K562 (cell line): ENCODE data around the gene MCFD2. TPM values are rescaled to one million over a fixed set of nuclear protein-coding genes. Genes with fewer than 3 reads are reported as not detected.

Source experiments
- CHCHD3 ChIP-seq: fragments of 250-450 bp; sonication (Bioruptor Pico); IDR thresholded peaks from 2 replicates; pipeline ENCODE4 v2.1.2; 2022; ENCODE audit warnings: mild to moderate bottlenecking
- CHD2 ChIP-seq: IDR thresholded peaks from 2 replicates; pipeline ENCODE4 v1.6.1; 2011; ENCODE audit warnings: low read depth, low read length
- HNRNPLL ChIP-seq: fragments of 200-400 bp; formaldehyde crosslinking; IDR thresholded peaks from 2 replicates; pipeline ENCODE4 v1.6.1; 2017; ENCODE audit warnings: low read length, low read depth, mild to moderate bottlenecking; ENCODE audit not compliant: poor library complexity, severe bottlenecking
- HOXB6 ChIP-seq: fragments of 250-450 bp; sonication (Bioruptor Pico); IDR thresholded peaks from 2 replicates; pipeline ENCODE4 v1.5.1; 2022; ENCODE audit warnings: mild to moderate bottlenecking, borderline replicate concordance
- NUFIP1 ChIP-seq: fragments of 450-650 bp; IDR thresholded peaks from 2 replicates; pipeline ENCODE4 v1.6.1; 2018; ENCODE audit not compliant: partially characterized antibody
- RBM15 ChIP-seq: fragments of 200-400 bp; formaldehyde crosslinking; IDR thresholded peaks from 2 replicates; pipeline ENCODE4 v1.6.1; 2018; ENCODE audit warnings: mild to moderate bottlenecking, low read length, moderate library complexity; ENCODE audit not compliant: insufficient read depth
- REST ChIP-seq, 2 experiments: fragments of 450-650 bp; formaldehyde crosslinking in 1 of 2; IDR thresholded peaks; 2 replicates each; pipeline versions ENCODE4 v1.4.0 to v1.6.1; 2014 to 2020; ENCODE audit warnings: mild to moderate bottlenecking in 2 of 2, borderline replicate concordance in 1 of 2, low read depth in 1 of 2
- ZBTB40 ChIP-seq, 2 experiments: fragments of 450-650 bp in 1 of 2; sonication (generic) in 1 of 2; formaldehyde crosslinking in 1 of 2; IDR thresholded peaks; 2 replicates each; pipeline versions ENCODE4 v1.7.1 to v1.9.0; 2016 to 2022; ENCODE audit warnings: inconsistent platforms in 1 of 2, mild to moderate bottlenecking in 1 of 2, missing genetic modification reagents in 1 of 2
- ZNF165 ChIP-seq: fragments of 250-450 bp; sonication (Bioruptor Pico); IDR thresholded peaks from 2 replicates; pipeline ENCODE4 v1.4.0; 2020; ENCODE audit warnings: borderline replicate concordance
- ZNF384 ChIP-seq: IDR thresholded peaks from 2 replicates; pipeline ENCODE4 v1.6.1; 2012; ENCODE audit warnings: low read depth, low read length, improper control_type of control experiment
- polyA plus RNA-seq, 8 experiments: library from polyadenylated mRNA; depleted of rRNA in 4 of 8; stranded (reverse) in 5 of 8; unstranded in 3 of 8; fragments of >200 nt; fragmentation: Nextera tagmentation in 2 of 8; fragmentation: Illumina TruSeq in 1 of 8; extraction: Ambion mirVana in 2 of 8; extraction: Trizol in 1 of 8; gene quantifications; 2 replicates each; pipeline versions ENCODE4 v1.2.1 to v1.2.3, GENCODE V29; 2011 to 2014; ENCODE audit warnings: inconsistent platforms in 1 of 8, missing spikeins in 1 of 8
- total RNA-seq, 7 experiments: library from RNA; depleted of rRNA in 6 of 7; stranded (reverse); fragments of >200 nt in 6 of 7; fragmentation: Illumina TruSeq in 2 of 7; extraction: Trizol in 2 of 7; gene quantifications; 2 replicates each; pipeline versions ENCODE4 v1.2.1 to v1.2.3, GENCODE V29; 2011 to 2021; ENCODE audit warnings: low replicate concordance in 1 of 7

MCFD2 gene
- total and polyA plus RNA-seq, 9 of the 15 experiments (the other 6 are each of a cell fraction or from before 2014, with no cell fraction given): 78.6 to 237 (median 123) TPM

GRCh38 chr2:46954951-46955571 is 39.5 kb upstream of the MCFD2 start (continued):
- TF ChIP-seq REST (IDR thresholded peaks at IDR 0.05; ENCODE audit: borderline replicate concordance) (no peak), REST (CRISPR knock-in tag; IDR thresholded peaks at IDR 0.05; ENCODE audit: low read depth) (no peak), HNRNPLL (no peak), ZNF165 (CRISPR knock-in tag) (no peak), HOXB6 (no peak), ZBTB40 (IDR thresholded peaks at IDR 0.05) (no peak), ZBTB40 (CRISPR knock-in tag; IDR thresholded peaks at IDR 0.05) (no peak), ZNF384 (no peak), RBM15 (no peak), NUFIP1 (no peak), CHCHD3 (CRISPR knock-in tag) (no peak), CHD2 (no peak)
